ENCODE results near the gene DIP2B.

The DIP2B gene

DNA sequence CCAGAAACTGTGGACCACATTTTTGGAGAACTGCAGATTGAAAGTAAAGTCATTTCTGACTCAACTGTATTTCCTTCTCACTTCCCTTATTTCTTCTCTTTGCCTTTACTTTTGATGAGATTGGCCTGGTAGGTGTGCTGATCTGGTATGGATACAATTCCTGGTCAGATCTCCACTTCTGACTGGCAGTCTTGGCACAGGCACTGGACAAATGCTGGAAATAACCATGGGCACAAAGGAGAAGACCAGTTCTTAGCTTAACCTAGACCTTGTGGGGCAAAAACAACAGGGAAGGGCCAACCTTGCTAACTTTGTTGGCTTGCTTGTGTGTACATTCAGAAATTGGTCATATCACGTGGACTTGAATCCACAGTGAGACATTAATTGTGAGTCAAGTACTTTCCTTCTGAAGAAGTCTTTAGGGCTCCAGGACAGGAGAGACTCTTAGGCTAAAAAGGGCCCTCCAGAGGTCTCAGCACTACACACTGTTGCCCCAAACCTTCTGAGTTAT lies 75.0 kb downstream of the DIP2B start:
- DNase-seq (ENCODE audit: low spot score) = no peak

DNA sequence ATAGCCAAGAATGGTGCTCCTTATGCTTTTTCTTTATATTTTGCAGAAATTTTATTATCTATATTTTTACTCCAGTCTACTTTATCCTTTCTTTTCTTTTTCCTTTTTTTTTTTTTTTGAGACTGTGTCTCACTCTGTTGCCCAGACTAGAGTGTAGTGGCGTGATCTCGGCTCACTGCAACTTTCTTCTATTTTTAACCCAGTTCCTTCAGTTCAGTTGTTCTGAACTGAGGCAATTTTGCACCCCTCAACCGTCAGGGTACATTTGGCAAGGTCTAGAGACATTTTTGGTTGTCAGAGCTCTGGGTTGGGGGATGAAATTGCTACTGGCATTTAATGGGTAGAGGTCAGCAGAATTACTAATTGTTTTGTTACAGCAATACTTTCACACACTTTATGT lies 75.7 kb downstream of the DIP2B start:
- DNase-seq (ENCODE audit: low spot score) = no peak

DNA sequence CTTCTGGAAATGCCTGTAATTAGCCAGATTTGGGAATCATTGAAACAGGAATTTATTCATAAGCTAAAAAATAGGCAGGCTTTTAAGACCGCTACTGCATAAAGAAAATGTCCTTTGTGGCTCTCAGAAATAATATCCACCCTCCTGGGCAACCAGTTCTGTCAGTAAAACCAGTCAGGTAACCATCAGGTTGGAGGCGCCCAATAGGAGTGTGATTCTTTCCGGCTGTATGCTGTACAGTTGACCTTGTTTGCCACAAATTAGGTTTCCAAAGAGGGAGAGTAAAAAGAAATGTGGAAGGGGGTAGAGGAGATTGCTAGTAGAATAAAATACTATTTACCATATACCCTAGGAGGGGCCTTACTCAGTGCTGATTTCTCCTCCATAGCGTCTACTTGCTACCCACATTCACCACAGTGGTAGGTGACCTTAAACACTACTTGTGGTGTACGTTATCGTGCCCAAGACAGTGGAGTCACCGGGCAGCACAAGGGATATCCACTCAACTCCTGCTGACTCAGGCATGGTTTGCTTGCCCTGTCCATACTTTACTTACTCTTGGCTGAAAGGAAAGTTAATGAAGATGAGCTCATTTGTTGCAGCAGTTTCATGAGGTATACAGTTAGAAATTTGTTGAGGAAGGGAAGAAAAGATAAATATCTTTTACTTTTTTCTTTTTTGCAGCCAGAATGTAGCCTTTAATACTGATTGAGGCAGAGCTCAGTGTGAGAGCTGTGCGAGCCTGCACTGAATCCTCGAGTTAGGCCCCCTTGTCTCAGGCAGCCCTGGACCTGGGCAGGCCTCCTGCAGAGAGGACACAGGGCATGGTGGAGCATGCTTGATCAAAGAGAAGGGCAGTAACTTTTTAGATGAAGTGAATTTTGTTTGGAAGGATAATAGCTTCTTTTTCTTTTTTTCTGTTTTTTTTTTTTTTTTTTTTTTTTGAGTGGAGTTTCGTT lies 76.7 kb downstream of the DIP2B start:
- DNase-seq (ENCODE audit: low spot score) = no peak

DNA sequence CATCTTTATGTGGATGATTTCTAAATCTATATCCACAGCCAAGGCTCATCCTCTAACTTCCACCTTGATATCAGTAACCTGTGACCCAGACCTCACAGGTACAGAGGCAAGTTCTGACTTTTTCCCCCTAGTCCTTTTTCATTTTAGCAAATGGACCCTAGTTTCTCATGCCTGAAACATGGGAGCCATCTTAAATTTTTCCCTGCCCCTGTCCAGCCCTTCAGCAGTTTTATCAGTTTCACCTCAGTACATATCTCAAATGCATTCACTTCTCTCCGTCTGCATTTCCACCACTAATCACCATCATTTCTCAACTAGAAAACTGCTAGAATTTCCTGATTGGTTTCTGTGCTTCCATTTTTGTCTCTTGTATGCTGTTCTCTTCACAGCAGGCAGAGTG lies 79.3 kb downstream of the DIP2B start:
- no peak for DNase-seq (ENCODE audit: low spot score)

DNA sequence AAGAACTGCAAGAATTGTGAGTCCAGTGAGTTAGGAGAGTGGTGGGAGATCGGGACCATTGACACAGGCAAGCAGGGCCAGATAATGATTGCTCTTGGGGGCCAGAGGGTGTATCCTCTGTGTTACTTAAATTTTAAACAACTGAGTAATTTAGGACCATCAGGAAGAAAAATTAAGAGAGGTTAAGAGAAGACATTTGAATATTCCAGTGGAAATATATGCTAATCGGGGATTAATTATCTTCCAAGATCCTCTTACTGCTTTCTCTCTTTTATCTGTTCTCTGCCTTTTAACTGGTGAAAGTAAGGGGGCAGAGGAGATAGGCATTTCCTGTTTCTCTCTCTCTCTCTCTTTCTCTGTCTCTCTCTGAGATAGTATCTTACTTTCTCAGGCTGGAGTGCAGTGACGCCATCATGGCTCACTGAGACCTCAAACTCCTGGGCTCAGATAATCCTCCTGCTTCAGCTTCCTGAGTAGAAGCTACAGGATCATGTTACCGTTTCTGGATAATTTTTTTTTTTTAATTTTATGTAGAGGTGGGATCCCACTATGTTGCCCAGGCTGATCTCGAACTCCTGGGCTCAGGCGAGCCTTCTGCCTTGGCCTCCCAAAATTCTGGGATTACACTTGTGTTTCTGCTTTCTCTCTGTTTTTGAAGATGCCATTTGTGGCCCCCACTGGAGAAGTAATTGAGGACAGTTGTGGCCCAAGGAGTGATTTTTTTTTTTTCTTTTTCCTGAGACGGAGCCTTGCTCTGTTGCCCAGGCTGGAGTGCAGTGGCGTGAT lies 85.1 kb downstream of the DIP2B start:
- DNase-seq (ENCODE audit: low spot score) = no peak

DNA sequence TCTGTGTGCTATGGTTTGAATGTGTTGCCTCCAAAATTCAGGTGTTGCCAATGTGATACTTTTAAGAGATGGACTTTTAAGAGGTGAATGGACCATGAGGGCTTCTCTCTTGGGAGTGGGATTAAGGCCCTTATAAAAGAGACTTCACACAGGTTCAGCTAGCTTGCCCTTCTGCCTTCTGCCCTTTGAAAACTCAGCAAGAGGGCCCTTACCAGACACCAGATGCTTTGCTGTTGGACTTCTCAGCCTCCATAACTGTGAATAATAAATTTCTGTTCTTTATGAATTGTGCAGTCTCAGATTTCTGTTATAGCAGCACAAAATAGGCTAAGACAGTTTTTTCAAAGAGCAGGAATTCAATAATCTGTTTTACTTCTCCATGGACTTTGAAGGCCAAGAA lies 86.1 kb downstream of the DIP2B start:
- no peak for DNase-seq (ENCODE audit: low spot score)

DNA sequence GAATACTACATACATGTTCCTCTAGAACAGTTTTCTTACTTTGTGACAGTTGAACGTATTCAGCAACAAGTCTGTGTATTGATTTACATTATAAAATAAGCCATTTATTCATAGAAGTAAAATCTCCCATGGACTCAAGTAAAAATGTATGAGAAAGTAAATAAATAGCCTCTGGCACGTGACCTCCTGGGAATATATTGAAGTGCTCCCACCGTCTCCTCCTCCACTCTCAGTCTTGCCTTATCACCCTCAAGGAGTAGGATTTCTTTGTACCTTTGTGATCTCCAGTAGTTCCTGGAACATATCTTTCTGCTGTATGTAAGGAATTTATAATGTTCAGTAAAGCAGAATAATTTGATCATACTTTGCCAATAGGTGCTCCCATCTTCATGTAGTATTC lies 90.9 kb downstream of the DIP2B start:
- no peak for DNase-seq (ENCODE audit: low spot score)

DNA sequence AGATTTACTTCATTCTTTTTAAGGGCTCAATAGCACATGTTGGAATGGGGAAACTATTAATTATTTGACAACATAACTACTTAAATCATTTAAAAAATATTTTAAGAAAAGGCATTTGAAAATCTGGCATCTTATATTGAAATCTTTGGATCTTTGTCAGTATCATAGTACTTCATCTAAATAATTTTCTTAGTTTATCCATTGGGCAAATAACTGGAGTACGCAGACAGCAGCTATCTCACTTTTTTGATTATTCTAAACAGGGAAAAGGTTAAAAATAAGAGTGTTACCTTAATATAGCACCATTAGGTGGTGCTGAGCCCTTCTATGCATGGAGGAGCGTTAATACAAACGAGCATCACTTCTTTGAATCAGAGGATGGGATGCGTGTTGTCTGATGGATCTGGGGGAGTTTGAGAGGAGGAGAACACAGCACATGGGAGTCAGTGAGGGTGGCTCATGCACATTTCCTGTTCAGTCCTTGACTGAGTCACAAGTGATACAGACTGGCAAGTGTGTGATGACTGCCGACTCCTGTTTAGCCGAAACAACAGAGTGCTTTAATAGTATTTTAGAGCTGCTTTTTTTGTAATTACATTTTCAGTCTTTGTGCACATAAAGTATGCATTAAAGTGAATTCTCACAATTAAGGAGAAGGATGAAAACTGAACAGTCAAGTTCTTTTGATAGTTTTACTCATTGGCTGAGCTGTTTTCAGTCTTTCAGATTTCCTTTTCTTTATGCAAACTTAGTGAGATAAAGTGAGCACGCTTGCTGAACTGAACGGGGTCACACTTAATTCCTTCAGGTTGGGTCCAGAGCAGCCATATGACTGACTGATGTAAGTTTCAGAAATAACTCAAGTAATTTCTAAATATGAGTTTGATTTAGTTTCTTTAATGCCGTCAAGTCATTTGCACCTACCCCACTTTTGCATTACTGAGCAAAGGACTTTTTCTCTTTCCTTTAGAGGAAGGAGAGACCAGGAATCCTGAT lies 92.7 kb downstream of the DIP2B start:
- no peak for DNase-seq (ENCODE audit: low spot score)

DNA sequence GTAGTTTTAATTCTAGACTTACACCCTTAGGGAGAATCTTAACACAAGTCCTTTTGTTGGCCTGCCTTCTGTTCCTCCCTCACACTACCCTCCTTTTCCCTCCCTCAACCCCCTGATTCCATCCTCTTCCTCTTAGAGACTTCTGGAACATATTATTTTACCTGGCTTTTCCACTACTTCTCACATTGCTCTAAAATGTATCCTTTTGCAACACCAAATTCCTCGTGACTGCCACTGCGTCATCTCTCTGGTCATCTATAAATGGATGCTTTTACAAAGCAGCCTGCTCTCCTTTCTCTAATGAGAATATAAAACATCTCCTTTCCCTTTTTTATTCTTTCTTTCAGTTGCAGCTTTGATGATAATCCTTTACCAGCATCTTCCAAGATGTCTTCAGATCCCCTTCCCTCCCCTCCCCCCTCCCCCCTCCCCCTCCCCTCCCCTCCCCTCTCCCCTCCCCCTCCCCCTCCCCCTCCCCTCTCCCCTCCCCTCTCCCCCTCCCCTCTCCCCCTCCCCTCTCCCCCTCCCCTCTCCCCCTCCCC lies 93.6 kb downstream of the DIP2B start:
- DNase-seq (ENCODE audit: low spot score) = no peak

DNA sequence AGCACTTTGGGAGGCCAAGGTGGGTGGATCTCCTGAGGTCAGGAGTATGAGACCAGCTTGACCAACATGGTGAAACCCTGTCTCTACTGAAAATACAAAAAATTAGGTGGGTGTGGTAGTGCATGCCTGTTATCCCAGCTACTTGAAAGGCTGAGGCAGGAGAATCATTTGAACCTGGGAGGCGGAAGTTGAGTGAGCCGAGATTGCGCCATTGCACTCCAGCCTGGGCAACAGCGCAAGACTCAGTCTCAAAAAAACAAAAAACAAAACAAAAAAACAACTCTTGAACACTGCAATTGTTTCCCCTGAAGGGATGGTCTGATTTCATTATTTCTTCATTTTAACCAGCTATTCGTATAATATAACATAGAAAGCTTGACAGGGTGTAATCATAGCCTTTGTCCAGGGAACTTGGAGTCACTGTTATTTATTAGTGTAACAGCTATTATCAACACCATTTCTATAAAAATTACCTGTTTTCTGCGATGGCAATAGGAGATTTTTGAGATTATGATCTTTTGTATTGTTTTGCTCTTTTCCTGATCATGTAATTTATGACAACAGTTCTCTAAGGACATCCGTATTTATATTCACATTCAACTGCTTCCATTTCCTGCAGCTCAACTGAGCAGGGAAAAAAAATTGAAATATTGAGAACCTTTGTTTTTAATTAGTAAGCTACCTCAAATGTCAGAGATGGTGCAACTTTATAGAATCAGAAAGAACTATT lies 94.7 kb downstream of the DIP2B start:
- no peak for DNase-seq (ENCODE audit: low spot score)

DNA sequence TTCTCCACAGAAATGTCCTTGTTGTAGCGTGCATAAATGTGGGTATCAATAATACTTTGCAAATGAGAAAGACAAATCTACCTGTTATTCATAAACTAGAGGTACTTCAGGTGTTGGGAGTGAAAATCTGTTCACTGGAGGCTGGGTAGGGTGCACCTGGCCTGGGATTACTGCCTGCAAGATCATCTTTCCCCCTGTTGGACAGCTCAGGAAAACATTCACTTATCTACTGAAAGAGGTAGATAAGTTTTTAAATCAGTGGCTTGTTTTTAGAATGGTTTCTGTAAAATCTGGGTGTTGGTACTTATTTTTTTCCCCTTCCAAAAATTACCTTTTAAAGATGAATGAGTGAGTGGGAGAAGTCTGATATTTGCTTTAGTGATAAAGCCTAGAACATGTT lies 95.6 kb downstream of the DIP2B start:
- DNase-seq (ENCODE audit: low spot score) = peak; percentile 44

DNA sequence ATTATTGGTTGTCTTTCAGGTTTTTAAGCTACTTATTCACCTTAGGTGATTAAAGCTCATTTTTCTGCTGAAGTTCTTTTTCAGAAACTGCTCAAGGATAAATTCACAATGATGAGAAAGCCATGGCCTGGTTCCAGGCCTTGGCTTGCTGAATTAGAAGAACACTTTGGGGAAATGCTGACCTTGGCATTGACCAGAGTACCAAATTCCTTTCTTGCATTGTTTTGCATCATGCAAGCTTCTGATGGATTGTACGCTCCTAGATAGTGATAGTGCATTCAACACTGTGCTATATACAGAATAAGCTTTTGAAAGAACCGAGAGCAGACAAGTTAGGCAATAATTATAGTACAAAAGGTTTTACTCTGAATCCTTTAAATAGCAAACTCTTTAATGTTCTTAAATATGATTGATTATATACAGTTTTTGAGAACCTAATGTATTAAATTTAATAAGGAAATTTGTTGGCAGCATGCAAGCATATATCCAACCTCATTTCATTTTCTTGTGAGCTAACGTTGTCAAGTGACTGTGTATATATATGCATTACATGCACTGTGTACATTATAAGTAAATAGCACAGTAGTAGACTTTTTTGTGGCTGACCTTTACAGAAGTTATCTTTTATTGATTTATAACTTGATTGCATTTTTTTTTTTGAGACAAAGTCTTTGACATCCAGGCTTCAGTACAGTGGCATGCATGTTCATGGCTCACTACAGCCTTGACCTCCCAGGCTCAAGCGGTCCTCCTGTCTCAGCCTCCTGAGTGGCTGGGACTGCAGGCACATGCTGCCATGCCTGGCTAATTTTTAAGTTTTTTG lies 99.2 kb downstream of the DIP2B start:
- DNase-seq (ENCODE audit: low spot score) = no peak

DNA sequence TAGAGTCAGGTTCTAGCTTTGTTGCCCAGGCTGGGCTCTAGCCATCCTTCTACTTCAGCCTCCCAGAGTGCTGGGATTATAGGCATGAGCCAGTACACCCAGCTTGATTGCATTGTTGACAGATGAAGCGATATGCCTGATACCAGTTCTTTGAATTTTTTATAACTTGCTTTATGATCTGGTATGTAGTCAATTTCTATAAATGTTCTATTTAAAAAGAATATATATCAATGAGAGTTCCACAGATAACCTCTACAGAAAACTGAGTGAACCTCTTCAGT lies 99.8 kb downstream of the DIP2B start:
- DNase-seq (ENCODE audit: low spot score) = no peak

DNA sequence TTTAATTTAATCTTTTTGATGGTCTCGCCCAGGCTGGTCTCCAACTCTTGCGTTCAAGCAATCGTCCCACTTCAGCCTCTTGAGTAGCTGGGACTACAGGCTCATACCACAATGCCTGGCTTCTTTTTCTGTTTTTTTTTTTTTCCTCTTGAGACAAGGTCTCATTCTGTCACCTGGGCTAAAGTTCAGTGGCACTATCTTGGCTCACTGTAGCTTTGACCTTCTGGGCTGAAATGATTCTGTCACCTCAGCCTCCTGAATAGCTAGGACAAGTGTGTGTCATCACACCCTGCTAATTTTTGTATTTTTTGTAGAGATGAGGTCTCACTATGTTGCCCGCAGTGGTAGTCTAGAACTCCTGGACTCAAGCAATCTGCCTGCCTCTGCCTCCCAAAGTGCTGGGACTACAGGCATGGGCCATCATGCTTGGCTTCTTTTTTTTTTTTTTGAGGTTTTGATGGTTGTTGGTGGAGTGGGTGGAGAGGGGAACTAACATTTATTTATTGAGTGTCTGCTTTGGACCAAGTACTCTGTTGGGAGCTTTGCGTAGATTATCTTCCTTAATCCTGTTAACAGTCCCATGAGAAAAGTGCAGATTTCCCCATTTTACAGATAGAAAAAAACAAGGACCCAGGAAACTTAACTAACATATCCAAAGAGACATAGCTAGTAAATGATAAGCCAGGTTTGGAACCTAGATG lies 102.0 kb downstream of the DIP2B start:
- no peak for DNase-seq (ENCODE audit: low spot score)

DNA sequence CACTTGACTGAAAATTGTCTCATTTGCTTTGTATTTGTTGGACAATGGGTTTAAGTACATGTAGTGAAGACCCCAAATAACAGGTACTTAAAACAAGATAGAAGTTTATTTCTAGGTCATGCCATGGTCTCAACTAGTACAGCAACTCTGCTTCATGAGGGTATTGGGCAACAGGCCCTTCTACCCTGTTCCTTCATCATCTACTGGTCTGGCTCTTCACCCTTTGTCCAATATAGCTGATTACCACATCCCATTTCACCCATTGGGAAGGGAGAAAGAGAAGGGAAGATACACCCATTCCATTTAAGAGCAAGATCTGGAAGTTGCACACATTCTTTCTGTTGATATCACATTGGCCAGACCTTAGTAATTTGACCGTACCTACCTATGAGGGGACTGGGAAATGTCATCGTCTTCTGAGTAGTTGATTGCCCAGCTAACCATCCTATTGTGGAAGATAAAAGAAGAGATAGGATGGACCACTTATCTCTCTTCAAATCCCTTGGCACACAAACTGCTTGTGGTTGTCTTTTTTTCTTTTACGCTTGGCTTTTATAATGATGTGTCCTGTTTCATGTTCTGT lies 104.6 kb downstream of the DIP2B start:
- no peak for DNase-seq (ENCODE audit: low spot score)

DNA sequence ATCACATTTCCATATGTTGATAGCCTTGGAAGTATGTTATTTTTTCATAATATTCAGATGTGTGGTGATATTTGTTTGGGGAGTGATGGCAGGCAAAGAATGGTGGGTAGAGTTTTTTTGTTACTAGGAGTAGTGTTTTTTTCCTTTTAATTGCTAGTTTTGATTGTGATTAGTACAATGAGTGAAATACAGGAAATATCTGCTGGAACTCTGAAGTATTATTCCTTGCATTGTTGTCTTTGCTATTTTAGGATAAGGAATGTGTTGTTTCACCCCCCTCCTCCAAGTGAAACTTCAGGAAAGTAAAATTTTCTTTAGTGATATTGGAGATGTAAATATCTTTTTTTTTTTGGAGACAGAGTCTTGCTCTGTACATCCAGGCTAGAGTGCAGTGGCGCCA lies 105.4 kb downstream of the DIP2B start:
- DNase-seq (ENCODE audit: low spot score) = no peak

DNA sequence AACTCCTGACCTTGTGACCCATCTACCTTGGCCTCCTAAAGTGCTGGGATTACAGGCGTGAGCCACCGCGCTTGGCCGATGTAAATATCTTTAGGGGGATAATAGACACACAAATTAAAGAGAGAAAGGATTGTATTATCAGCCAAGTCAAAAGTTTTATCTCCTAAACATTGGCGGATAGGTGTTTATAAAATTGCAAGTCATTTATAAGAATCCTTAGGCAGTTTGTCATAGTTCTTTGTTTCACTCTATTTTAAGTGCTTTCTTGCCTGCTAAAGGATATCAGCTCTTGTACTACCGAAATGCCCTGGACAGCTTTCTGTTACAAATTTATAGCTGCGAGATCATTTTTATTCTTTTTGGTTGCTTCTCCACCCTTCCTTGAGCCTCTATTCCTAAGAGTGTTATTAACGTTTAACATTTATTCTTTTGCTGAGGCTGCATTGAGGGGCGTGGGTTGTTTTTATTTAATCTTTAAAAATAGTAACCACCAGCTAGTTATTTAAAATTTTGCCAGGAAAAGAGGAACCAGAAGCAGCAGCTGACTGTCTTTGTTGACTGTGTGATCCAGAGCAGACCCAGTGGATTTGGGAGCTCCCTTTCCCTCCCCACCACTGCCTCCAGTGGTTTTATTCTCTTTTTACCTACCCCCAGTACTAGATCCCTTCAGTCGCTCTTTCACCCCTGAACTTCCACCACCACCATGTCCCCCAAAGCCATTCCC lies 106.4 kb downstream of the DIP2B start:
- no peak for DNase-seq (ENCODE audit: low spot score)

DNA sequence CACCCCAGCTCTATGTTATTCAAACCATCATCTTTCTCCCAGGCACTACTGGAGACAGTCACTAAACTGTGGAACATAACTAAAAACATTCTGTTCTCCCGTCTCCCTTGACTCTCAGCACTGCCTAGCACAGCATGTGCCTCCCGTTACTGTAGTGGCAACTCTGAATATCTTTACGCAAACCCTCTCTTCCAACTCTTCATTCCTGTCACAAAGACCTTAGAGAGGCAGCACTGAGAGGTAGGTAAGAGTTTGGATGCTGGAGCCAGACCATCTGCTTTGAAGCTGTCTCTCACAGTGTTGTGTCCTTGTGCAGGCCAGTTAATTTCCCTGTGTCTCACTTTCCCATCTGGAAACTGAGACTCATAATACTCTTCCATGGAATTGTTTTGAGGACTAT lies 108.1 kb downstream of the DIP2B start:
- no peak for DNase-seq (ENCODE audit: low spot score)

DNA sequence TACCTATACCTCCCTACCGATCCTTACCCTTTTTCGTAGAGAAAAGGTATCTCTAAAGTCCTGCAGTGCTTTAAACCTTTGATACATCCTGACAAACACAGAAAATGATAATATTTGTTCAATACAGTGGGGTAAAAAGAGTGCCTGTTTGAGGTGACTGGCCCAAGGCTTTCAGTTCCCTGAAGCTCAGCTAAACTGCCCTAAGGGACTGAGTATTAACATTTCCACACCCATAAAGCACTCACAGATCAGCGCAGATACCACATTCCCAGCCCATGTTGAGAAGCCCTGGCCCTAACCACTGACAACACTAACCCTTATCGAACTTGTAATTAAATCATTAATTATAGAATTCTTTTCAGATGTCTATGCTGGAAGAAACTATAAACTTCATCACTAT lies 108.7 kb downstream of the DIP2B start:
- no peak for DNase-seq (ENCODE audit: low spot score)
